Cardiac fibroblast (primary cell): ENCODE measurements around the gene NEURL1.

Experiments used
- DNase-seq, 2 donors: peaks; one replicate each; pipeline versions ENCODE4 v3.0.0 to v3.0.0-alpha.2; 2010; ENCODE audit warnings: low read depth in 2 of 2
- H3K4me3 ChIP-seq, 2 donors: replicated peaks in 1 of 2; 1 replicate in 1 of 2; 2 replicates in 1 of 2; pipeline ENCODE4 v1.5.1; 2011; ENCODE audit warnings: low read depth in 2 of 2, low read length in 2 of 2, mild to moderate bottlenecking in 2 of 2, moderate library complexity in 1 of 2
- CTCF ChIP-seq: IDR thresholded peaks from one replicate; pipeline ENCODE4 v1.5.1; 2011; ENCODE audit warnings: low read depth, mild to moderate bottlenecking, low read length, inconsistent platforms

The NEURL1 gene

GRCh38 chr10:103572347-103573204, 79.1 kb downstream of the NEURL1 start:
- TF ChIP-seq CTCF: no peak
- DNase-seq: no peak
- no peak overlapping the region for H3K4me3 ChIP-seq

- no peak overlapping the region for H3K4me3 ChIP-seq
- no peak for TF ChIP-seq CTCF
- no peak for DNase-seq
Measured at GRCh38 chr10:103573205-103573487, 79.6 kb downstream of the NEURL1 start.

GRCh38 chr10:103574097-103575061, 80.9 kb downstream of the NEURL1 start:
- no peak for DNase-seq
- no peak overlapping the region for H3K4me3 ChIP-seq
- no peak for TF ChIP-seq CTCF

DNA sequence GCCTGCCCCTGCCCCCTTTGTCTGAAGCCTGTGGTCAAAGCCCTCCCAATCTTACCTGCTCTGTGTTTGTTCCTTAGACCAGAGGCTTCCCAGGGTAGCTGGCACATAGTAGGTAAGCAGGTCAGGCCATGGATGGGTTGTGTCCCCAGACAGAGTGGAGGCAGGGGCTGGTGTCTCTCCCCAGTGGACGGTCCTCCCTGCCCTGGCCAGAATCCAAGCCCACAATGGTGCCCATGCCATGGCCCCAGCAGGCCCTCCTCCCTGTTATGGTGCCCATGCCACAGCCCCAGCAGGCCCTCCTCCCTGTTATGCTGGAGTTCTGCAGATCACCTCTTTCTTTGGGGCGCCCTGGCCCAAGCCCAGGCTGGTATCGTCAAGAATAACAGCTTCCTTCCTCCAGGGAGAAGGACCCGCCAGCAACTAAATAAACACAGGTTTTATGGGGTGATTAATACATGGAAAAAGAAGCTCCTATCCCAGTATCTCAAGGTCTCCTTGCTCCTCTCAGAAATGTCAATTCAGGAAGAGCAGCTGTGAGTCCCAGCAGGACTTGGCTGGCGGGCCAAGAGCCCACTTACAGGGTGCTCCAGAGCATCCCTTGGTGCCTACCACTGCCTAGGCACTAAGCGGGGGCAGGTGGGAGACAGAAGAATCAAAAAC, 82.0 kb downstream of the NEURL1 start:
- no peak overlapping the region for H3K4me3 ChIP-seq
- DNase-seq: no peak
- no peak for TF ChIP-seq CTCF

DNA sequence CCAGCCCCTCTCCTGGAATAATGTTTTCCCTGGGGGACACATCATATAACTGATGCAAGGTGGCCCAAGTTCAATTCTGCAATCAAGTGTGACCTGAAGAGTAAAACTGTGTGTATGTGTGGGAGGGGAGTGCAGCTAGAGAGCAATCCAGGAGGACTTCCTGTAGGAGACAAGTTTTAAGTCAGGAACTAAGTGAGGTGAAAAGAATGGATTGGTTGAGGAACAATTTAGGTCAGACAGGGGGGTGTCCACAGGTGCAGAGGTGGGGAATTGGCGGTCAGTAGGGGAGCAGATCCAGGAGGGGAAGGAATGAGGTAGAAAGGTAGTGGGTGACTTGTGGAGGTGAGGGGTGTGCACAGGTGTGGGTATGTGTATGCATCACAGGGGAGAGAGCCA, 82.6 kb downstream of the NEURL1 start:
- TF ChIP-seq CTCF: no peak
- no peak for DNase-seq
- H3K4me3 ChIP-seq: no peak overlapping the region

- no peak for DNase-seq
- no peak overlapping the region for H3K4me3 ChIP-seq
- no peak for TF ChIP-seq CTCF
Measured at GRCh38 chr10:103576862-103577261, 83.4 kb downstream of the NEURL1 start.
